ENCODE results near the gene MUC6.

Gene MUC6

DNA sequence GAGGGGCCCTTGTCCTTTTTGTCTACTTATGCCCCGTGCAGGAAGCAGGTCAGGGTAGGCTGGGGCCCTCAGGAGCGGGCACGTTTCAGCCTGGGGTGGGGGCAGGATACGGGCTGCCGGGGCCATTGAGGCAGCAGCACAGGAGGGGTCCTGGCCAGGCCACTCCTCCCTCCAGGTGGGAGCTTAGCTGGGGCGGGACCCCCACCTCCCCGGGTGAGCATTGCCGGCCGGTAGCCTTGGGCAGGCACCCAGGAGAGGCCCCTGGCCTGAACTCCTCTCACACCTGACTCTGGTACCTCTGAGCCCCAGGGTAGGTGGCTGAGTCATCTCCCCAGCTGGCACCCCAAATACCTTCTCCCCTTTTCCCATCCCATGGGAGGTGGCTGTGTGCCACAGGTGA lies 5.0 kb upstream of the MUC6 start:
- Histone ChIP-seq H3K4me1 (ENCODE audit: control insufficient read depth, insufficient read depth, low read length) (no peaks in the 10 kb centered on the region), H3K9me3 (ENCODE audit: control insufficient read depth, insufficient read depth, low read depth, low read length) (no peaks in the 10 kb centered on the region), H3K27ac (ENCODE audit: extremely low read depth, low read depth, low read length) (no peak overlapping the region), H3K36me3 (ENCODE audit: control insufficient read depth in 2 of 2, insufficient read depth in 1 of 2, low read length in 2 of 2) (no peaks in the 10 kb centered on the region), H3K4me3 (ENCODE audit: low read depth, low read length) (no peak overlapping the region)
- CTCF ChIA-PET, result interaction anchor here (1.3 kb wide), 1 partner anchor 10 kb away, joined by 6 read pairs; no protein-coding TSS in a partner anchor
- POLR2A ChIA-PET, result interaction anchor here (0.6 kb wide), 1 partner anchor 124 kb away, joined by 5 read pairs; no protein-coding TSS in a partner anchor
- TF ChIP-seq ZBTB48 (tag by site-specific recombination; IDR thresholded peaks at IDR 0.05) (no peak), IKZF3 (tag by site-specific recombination; IDR thresholded peaks at IDR 0.05) (no peak), ZNF660 (tag by site-specific recombination; IDR thresholded peaks at IDR 0.05) (no peak), ZNF510 (tag by site-specific recombination; IDR thresholded peaks at IDR 0.05; ENCODE audit: insufficient replicate concordance) (no peak), ZNF571 (tag by site-specific recombination; IDR thresholded peaks at IDR 0.05) (no peak), ZNF560 (tag by site-specific recombination; IDR thresholded peaks at IDR 0.05; ENCODE audit: borderline replicate concordance) (no peak), ZBTB49 (tag by site-specific recombination; IDR thresholded peaks at IDR 0.05; ENCODE audit: low read depth) (no peak), ZBTB7A (tag by site-specific recombination; IDR thresholded peaks at IDR 0.05; ENCODE audit: low read depth) (no peak), ZNF621 (tag by site-specific recombination; IDR thresholded peaks at IDR 0.05) (no peak), ZIC2 (tag by site-specific recombination; IDR thresholded peaks at IDR 0.05) (no peak), YY2 (tag by site-specific recombination; IDR thresholded peaks at IDR 0.05) (no peak), ZNF133 (tag by site-specific recombination; IDR thresholded peaks at IDR 0.05) (no peak), ZNF530 (tag by site-specific recombination; IDR thresholded peaks at IDR 0.05; ENCODE audit: low read depth) (no peak), ZNF138 (tag by site-specific recombination; IDR thresholded peaks at IDR 0.05; ENCODE audit: borderline replicate concordance) (no peak)
- TF ChIP-seq, protein P1, sequence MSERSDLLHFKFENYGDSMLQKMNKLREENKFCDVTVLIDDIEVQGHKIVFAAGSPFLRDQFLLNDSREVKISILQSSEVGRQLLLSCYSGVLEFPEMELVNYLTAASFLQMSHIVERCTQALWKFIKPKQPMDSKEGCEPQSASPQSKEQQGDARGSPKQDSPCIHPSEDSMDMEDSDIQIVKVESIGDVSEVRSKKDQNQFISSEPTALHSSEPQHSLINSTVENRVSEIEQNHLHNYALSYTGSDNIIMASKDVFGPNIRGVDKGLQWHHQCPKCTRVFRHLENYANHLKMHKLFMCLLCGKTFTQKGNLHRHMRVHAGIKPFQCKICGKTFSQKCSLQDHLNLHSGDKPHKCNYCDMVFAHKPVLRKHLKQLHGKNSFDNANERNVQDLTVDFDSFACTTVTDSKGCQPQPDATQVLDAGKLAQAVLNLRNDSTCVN (tag by site-specific recombination; optimal IDR thresholded peaks at IDR 0.05), result no peak

DNA sequence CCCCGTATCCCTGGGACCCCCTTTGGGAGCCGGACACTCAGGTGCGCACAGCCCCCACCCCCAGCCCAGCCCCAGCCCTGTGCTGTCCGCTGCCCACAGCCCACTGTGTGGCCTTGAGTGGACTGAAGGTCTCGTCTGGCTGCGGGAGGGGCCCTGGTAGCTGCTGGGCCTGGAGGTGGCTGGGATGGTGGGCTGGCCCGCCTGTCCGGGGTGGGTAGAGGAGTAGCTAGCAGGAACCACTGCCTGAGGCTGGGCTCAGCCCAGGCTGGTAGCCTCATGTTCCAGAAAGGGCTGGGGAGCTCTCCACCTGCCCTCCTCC lies 4.6 kb upstream of the MUC6 start:
- H3K36me3 ChIP-seq (ENCODE audit: control insufficient read depth in 2 of 2, insufficient read depth in 1 of 2, low read length in 2 of 2), result no peaks in the 10 kb centered on the region
- no peak overlapping the region for H3K27ac ChIP-seq (ENCODE audit: extremely low read depth, low read depth, low read length)
- H3K4me3 ChIP-seq (ENCODE audit: low read depth, low read length), result no peak overlapping the region
- no peaks in the 10 kb centered on the region for H3K4me1 ChIP-seq (ENCODE audit: control insufficient read depth, insufficient read depth, low read length)
- TF ChIP-seq ZNF670 (tag by site-specific recombination; IDR thresholded peaks at IDR 0.05; ENCODE audit: low read depth) (no peak), ZNF416 (tag by site-specific recombination; IDR thresholded peaks at IDR 0.05) (no peak), ZNF555 (tag by site-specific recombination; conservative IDR thresholded peaks at IDR 0.05) (no peak), ZBTB7A (tag by site-specific recombination; IDR thresholded peaks at IDR 0.05; ENCODE audit: low read depth) (no peak), ZSCAN4 (tag by site-specific recombination; IDR thresholded peaks at IDR 0.05) (no peak), ZNF785 (tag by site-specific recombination; IDR thresholded peaks at IDR 0.05) (no peak)
- TF ChIP-seq, protein P2, sequence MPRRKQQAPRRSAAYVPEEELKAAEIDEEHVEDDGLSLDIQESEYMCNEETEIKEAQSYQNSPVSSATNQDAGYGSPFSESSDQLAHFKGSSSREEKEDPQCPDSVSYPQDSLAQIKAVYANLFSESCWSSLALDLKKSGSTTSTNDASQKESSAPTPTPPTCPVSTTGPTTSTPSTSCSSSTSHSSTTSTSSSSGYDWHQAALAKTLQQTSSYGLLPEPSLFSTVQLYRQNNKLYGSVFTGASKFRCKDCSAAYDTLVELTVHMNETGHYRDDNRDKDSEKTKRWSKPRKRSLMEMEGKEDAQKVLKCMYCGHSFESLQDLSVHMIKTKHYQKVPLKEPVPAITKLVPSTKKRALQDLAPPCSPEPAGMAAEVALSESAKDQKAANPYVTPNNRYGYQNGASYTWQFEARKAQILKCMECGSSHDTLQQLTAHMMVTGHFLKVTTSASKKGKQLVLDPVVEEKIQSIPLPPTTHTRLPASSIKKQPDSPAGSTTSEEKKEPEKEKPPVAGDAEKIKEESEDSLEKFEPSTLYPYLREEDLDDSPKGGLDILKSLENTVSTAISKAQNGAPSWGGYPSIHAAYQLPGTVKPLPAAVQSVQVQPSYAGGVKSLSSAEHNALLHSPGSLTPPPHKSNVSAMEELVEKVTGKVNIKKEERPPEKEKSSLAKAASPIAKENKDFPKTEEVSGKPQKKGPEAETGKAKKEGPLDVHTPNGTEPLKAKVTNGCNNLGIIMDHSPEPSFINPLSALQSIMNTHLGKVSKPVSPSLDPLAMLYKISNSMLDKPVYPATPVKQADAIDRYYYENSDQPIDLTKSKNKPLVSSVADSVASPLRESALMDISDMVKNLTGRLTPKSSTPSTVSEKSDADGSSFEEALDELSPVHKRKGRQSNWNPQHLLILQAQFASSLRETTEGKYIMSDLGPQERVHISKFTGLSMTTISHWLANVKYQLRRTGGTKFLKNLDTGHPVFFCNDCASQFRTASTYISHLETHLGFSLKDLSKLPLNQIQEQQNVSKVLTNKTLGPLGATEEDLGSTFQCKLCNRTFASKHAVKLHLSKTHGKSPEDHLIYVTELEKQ (tag by site-specific recombination; IDR thresholded peaks at IDR 0.05; ENCODE audit: borderline replicate concordance), result no peak
- ChIA-PET CTCF (interaction anchor here (1.3 kb wide), 1 partner anchor 10 kb away, joined by 6 read pairs; no protein-coding TSS in a partner anchor), POLR2A (no interaction called here)
- H3K9me3 ChIP-seq (ENCODE audit: control insufficient read depth, insufficient read depth, low read depth, low read length), result no peaks in the 10 kb centered on the region
